RWPE1 (cell line): ENCODE data around the gene GNA12.

Experiments
- CTCF ChIA-PET: fragments of 350-600 bp; sonication (Branson Sonifier 250); formaldehyde crosslinking; extraction: SDS; loops from one replicate; lab custom pipeline; 2021; lab: Yijun Ruan, JAX
- POLR2A ChIA-PET: fragments of 400-600 bp; formaldehyde crosslinking; extraction: SDS; loops from one replicate; lab custom pipeline; 2020; ENCODE audit warnings: antibody characterized with exemption; ENCODE audit not compliant: low non-redundant PET; lab: Yijun Ruan, JAX
- DNase-seq: peaks from one replicate; pipeline ENCODE4 v3.0.0; 2012; ENCODE audit warnings: low spot score
- H3K27ac ChIP-seq: fragments of 450-650 bp; 2 replicates; pipeline ENCODE4 v1.5.1; 2017
- CTCF ChIP-seq: fragments of 450-650 bp; conservative IDR thresholded peaks from 2 replicates; pipeline ENCODE4 v1.5.1; 2017; ENCODE audit warnings: low read depth, mild to moderate bottlenecking

The GNA12 gene

DNA sequence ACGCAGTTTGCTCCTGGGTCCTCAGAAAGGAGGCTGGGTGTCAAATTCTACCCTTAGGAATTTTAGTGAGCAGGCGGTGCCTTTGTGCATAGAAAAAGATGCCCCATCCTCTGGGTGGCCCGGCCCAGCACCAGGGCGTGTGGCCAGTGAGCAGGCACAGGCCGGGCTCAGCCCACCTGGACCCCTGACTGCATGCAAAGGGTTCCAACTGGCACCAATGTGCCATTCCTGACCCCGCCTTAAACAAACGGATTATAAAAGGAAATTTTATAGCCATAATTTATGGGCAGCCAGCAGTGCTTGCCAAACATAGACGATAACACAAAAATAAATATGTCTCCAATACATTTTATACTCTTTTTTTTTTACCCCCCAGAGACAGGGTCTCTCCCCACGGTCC lies 40.1 kb upstream of the GNA12 start:
- no peak for DNase-seq
- H3K27ac ChIP-seq, result no peak overlapping the region
- POLR2A ChIA-PET, result no interaction called here
- no peak for TF ChIP-seq CTCF
- CTCF ChIA-PET, result interaction anchor here (0.6 kb wide), 1 partner anchor 1748 kb away, joined by 4 read pairs; no protein-coding TSS in a partner anchor

GRCh38 chr7:2883101-2883500 lies 39.0 kb upstream of the GNA12 start:
- DNase-seq, result no peak
- no peak overlapping the region for H3K27ac ChIP-seq
- no peak for TF ChIP-seq CTCF
- CTCF ChIA-PET, result interaction anchor here (0.6 to 1.1 kb wide), 2 partner anchors 10 to 1109 kb away, joined by 3 read pairs; no protein-coding TSS in a partner anchor
- POLR2A ChIA-PET, result no interaction called here

GRCh38 chr7:2882111-2882510 lies 38.0 kb upstream of the GNA12 start:
- no peak for TF ChIP-seq CTCF
- ChIA-PET POLR2A (interaction anchor here (0.6 kb wide), 1 partner anchor 155 kb away, joined by 3 read pairs; no protein-coding TSS in a partner anchor), CTCF (interaction anchor here (0.6 to 1.1 kb wide), 3 partner anchors 11 to 743 kb away, joined by 3 to 4 read pairs (median 3); no protein-coding TSS in a partner anchor)
- no peak for DNase-seq
- no peak overlapping the region for H3K27ac ChIP-seq

DNA sequence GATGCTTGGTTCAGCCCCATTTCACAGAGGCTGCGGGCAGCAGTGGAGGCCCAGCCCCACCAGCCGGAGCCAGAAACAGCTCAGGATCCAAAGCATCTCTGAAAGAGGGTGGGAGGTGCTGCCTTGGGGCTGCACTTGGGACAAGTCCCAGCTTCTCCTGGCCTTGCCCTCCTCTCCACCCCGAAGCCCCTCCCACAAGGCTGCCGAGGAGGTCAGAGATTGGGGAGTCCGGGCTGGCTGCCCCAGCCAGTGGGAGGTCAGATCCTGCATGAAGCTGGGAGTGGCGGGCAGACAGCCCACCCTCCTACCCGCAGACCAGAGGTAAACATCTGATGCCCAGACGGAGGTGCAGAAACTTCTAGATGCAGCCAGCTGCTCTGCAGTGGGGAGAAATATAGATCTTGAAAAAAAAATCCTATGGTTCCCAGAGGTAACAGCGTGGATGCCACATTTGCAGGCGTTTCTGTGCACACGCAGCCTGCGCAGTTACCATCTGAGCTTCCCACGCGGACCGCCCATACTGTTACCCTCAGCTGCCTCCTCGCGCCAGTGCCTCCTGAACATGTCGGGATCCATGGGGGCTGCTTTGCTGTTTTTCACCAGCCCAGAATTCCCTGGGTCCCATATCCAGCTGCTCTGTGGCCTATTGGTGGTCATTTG lies 36.9 kb upstream of the GNA12 start:
- CTCF ChIA-PET, result interaction anchor here (0.6 to 0.9 kb wide), 3 partner anchors 9 to 1606 kb away, joined by 3 to 4 read pairs (median 4); no protein-coding TSS in a partner anchor
- POLR2A ChIA-PET, result no interaction called here
- TF ChIP-seq CTCF, result no peak
- DNase-seq, result no peak
- H3K27ac ChIP-seq, result no peak overlapping the region

GRCh38 chr7:2880051-2880450 lies 35.9 kb upstream of the GNA12 start:
- DNase-seq, result no peak
- ChIA-PET POLR2A (no interaction called here), CTCF (no interaction called here)
- no peak overlapping the region for H3K27ac ChIP-seq
- no peak for TF ChIP-seq CTCF

GRCh38 chr7:2879354-2879753 lies 35.2 kb upstream of the GNA12 start:
- POLR2A ChIA-PET, result no interaction called here
- H3K27ac ChIP-seq, result no peak overlapping the region
- TF ChIP-seq CTCF, result no peak
- DNase-seq, result no peak
- CTCF ChIA-PET, result no interaction called here
